Esophagus squamous epithelium (tissue), 4 donors: ENCODE data around the gene FAM47E.

Experiments used
- POLR2A ChIP-seq, 4 donors: fragments of 450-650 bp; IDR thresholded peaks; one replicate each; pipeline ENCODE4 v1.6.1; 2017; ENCODE audit warnings: antibody characterized with exemption in 4 of 4, mild to moderate bottlenecking in 4 of 4, moderate library complexity in 3 of 4
- TF ChIP-seq, protein P1 (sequence below), 6 experiments: fragments of 450-650 bp in 4 of 6; fragments of 200-600 bp in 2 of 6; sonication (generic) in 2 of 6; IDR thresholded peaks; one replicate each; pipeline ENCODE4 v1.5.1; 2016 to 2019; ENCODE audit warnings: antibody characterized with exemption in 6 of 6, mild to moderate bottlenecking in 4 of 6, moderate library complexity in 4 of 6

DNA sequence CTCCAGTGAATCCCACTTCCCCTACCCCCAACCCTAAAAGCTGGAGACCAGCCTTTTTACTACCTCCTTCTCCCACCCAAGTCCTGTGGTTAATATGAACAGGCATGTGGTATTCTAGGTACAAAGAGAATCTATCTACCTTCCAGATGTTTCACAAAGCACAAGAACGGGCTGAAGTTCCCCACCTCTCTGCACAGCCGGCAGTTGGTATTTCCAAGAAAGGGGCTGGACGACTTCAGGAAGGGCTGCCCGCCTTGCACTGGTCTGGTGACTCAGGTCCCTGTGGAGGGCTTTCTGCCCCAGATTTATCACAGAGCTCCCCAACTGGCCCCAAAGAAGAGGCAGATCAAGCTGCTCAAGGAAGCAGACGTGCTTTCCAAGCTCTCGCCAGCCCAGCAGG is 4.5 kb downstream of the FAM47E start:
- TF ChIP-seq, protein P1, sequence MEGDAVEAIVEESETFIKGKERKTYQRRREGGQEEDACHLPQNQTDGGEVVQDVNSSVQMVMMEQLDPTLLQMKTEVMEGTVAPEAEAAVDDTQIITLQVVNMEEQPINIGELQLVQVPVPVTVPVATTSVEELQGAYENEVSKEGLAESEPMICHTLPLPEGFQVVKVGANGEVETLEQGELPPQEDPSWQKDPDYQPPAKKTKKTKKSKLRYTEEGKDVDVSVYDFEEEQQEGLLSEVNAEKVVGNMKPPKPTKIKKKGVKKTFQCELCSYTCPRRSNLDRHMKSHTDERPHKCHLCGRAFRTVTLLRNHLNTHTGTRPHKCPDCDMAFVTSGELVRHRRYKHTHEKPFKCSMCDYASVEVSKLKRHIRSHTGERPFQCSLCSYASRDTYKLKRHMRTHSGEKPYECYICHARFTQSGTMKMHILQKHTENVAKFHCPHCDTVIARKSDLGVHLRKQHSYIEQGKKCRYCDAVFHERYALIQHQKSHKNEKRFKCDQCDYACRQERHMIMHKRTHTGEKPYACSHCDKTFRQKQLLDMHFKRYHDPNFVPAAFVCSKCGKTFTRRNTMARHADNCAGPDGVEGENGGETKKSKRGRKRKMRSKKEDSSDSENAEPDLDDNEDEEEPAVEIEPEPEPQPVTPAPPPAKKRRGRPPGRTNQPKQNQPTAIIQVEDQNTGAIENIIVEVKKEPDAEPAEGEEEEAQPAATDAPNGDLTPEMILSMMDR (IDR thresholded peaks at IDR 0.05), result no peak
- TF ChIP-seq POLR2A (IDR thresholded peaks at IDR 0.05), result no peak
